Endothelial cell of umbilical vein (primary cell): ENCODE results near the gene OR4D1. TPM values are rescaled to one million over a fixed set of nuclear protein-coding genes. Genes with fewer than 3 reads are reported as not detected.

ENCODE experiments used
- BruUV-seq: library from RNA; stranded (reverse); fragments of 400-500 nt; replicated peaks from 2 replicates; lab custom pipeline; 2021; lab: Mats Ljungman, UMichigan
- CTCF ChIA-PET: fragments of 300-600, 350-600 bp; sonication (Branson Sonifier 250); formaldehyde crosslinking; loops from one replicate; lab custom pipeline; 2021; ENCODE audit warnings: antibody characterized with exemption, inconsistent platforms; lab: Charles Lee
- POLR2A ChIA-PET: fragments of 300-600, 350-600 bp; sonication (Branson Sonifier 250); formaldehyde crosslinking; loops from one replicate; lab custom pipeline; 2021; ENCODE audit warnings: antibody characterized with exemption, inconsistent platforms; lab: Charles Lee
- DNase-seq: peaks from one replicate; pipeline ENCODE4 v3.0.0-alpha.2; 2011; ENCODE audit warnings: low read depth, low spot score
- FAIRE-seq: peaks from 2 replicates; lab custom pipeline; 2011; peaks lifted over from hg19 to GRCh38; lab: Jason Lieb, UNC
- H2AFZ ChIP-seq: 2 replicates; pipeline ENCODE4 v1.6.0; 2012; ENCODE audit warnings: low read depth, low read length, control low read depth, inconsistent platforms
- H3K27ac ChIP-seq: 2 replicates; pipeline ENCODE4 v1.5.1; 2011; ENCODE audit warnings: low read depth, mild to moderate bottlenecking, control low read depth, low read length, moderate library complexity; ENCODE audit not compliant: insufficient read depth
- H3K27me3 ChIP-seq, 2 experiments: 2 replicates each; pipeline versions ENCODE4 v1.6.0 to v1.6.1; 2011; ENCODE audit warnings: low read length in 2 of 2, mixed read lengths in 1 of 2; ENCODE audit not compliant: control insufficient read depth in 2 of 2, insufficient read depth in 2 of 2
- H3K36me3 ChIP-seq, 2 experiments: 2 replicates in 1 of 2; 3 replicates in 1 of 2; pipeline ENCODE4 v1.5.1; 2011; ENCODE audit warnings: low read length in 2 of 2, mild to moderate bottlenecking in 1 of 2, moderate library complexity in 1 of 2; ENCODE audit not compliant: control insufficient read depth in 2 of 2, insufficient read depth in 2 of 2; ENCODE audit errors: extremely low read depth in 1 of 2
- H3K4me1 ChIP-seq: 3 replicates; pipeline ENCODE4 v1.5.1; 2011; ENCODE audit warnings: mild to moderate bottlenecking, low read length; ENCODE audit not compliant: control insufficient read depth, insufficient read depth; ENCODE audit errors: extremely low read depth
- H3K4me2 ChIP-seq: 2 replicates; pipeline ENCODE4 v1.6.1; 2011; ENCODE audit warnings: low read length, control low read depth, mixed read lengths; ENCODE audit not compliant: insufficient read depth
- H3K4me3 ChIP-seq, 3 experiments: fragments of 200-600 bp in 1 of 3; sonication (generic), shearing (Covaris generic) in 1 of 3; replicated peaks in 1 of 3; 2 replicates each; pipeline ENCODE4 v1.5.1; 2011 to 2016; ENCODE audit warnings: control low read depth in 3 of 3, low read length in 3 of 3, mild to moderate bottlenecking in 2 of 3, inconsistent platforms in 1 of 3, low read depth in 1 of 3, moderate library complexity in 1 of 3; ENCODE audit not compliant: insufficient read depth in 1 of 3
- H3K79me2 ChIP-seq: 2 replicates; pipeline ENCODE4 v1.6.0; 2012; ENCODE audit warnings: low read length, inconsistent platforms; ENCODE audit not compliant: control insufficient read depth, insufficient read depth
- H3K9ac ChIP-seq: replicated peaks from 2 replicates; pipeline ENCODE3; 2011; ENCODE audit warnings: low read length, control low read depth; ENCODE audit not compliant: insufficient read depth; ENCODE audit errors: extremely low read depth
- H3K9me1 ChIP-seq: replicated peaks from 3 replicates; pipeline ENCODE4 v1.6.0; 2011; ENCODE audit warnings: mild to moderate bottlenecking, low read length; ENCODE audit not compliant: control insufficient read depth, insufficient read depth; ENCODE audit errors: extremely low read depth
- H3K9me3 ChIP-seq: replicated peaks from 2 replicates; pipeline ENCODE4 v1.5.1; 2012; ENCODE audit warnings: low read length, inconsistent platforms; ENCODE audit not compliant: control insufficient read depth, insufficient read depth
- H4K20me1 ChIP-seq: replicated peaks from 2 replicates; pipeline ENCODE3; 2011; ENCODE audit warnings: mild to moderate bottlenecking, low read length; ENCODE audit not compliant: control insufficient read depth, insufficient read depth; ENCODE audit errors: extremely low read depth
- CTCF ChIP-seq, 2 donors: IDR thresholded peaks; 1 replicate in 1 of 2; 2 replicates in 1 of 2; pipeline ENCODE4 v1.5.1; 2011; ENCODE audit warnings: low read length in 2 of 2, mild to moderate bottlenecking in 2 of 2, moderate library complexity in 2 of 2, control low read depth in 1 of 2, inconsistent platforms in 1 of 2, low read depth in 1 of 2; ENCODE audit not compliant: insufficient read depth in 1 of 2; ENCODE audit errors: extremely low read depth in 1 of 2
- EZH2 ChIP-seq: IDR thresholded peaks from 2 replicates; pipeline ENCODE4 v1.6.1; 2012; ENCODE audit warnings: borderline replicate concordance, low read depth, mild to moderate bottlenecking, moderate library complexity, low read length, inconsistent platforms; ENCODE audit not compliant: severe bottlenecking
- FOS ChIP-seq: IDR thresholded peaks from 2 replicates; pipeline ENCODE4 v1.6.1; 2011; ENCODE audit warnings: mild to moderate bottlenecking, low read length, moderate library complexity, borderline replicate concordance; ENCODE audit not compliant: insufficient read depth
- GATA2 ChIP-seq: IDR thresholded peaks from 2 replicates; pipeline ENCODE4 v1.7.0; 2011; ENCODE audit warnings: low read depth, mild to moderate bottlenecking, moderate library complexity, mixed read lengths, low read length; ENCODE audit not compliant: insufficient read length, insufficient read depth
- JUN ChIP-seq: IDR thresholded peaks from 2 replicates; pipeline ENCODE4 v1.6.1; 2011; ENCODE audit warnings: borderline replicate concordance, low read depth; ENCODE audit not compliant: insufficient read length, insufficient read depth
- MAX ChIP-seq: IDR thresholded peaks from 2 replicates; pipeline ENCODE4 v1.6.1; 2011; ENCODE audit not compliant: insufficient read depth, insufficient read length
- MYC ChIP-seq: IDR thresholded peaks from one replicate; pipeline ENCODE4 v1.6.1; 2011; ENCODE audit warnings: mild to moderate bottlenecking, low read depth, low read length
- POLR2A ChIP-seq: IDR thresholded peaks from 2 replicates; pipeline ENCODE4 v1.6.1; 2012; ENCODE audit warnings: low read depth, mild to moderate bottlenecking, control low read depth, low read length
- POLR2AphosphoS5 ChIP-seq: IDR thresholded peaks from 2 replicates; pipeline ENCODE4 v1.6.1; 2012; ENCODE audit warnings: low read depth, mild to moderate bottlenecking, control low read depth, low read length, moderate library complexity; ENCODE audit not compliant: insufficient read depth
- dilution Hi-C: fragments of 300-500 bp; cut with MboI; formaldehyde crosslinking; loops from one replicate; pipeline ENCODE4 v1.15.0; 2019; ENCODE audit warnings: low sequenced_read_pairs; ENCODE audit not compliant: extremely low pct_ligation_motif_present
- intact Hi-C: fragments of 100-400 bp; cut with micrococcal nuclease; formaldehyde crosslinking; loops from one replicate; pipeline ENCODE4 v1.10.0; 2022
- polyA plus RNA-seq, 4 experiments: library from polyadenylated mRNA; depleted of rRNA in 3 of 4; stranded (reverse) in 3 of 4; unstranded in 1 of 4; fragments of >200 nt; gene quantifications; 2 replicates each; pipeline versions ENCODE4 v1.2.1 to v1.2.3, GENCODE V29; 2011 to 2012; ENCODE audit warnings: missing spikeins in 1 of 4
- total RNA-seq: library from RNA; stranded (reverse); gene quantifications from 2 replicates; pipeline ENCODE4 v1.2.3, GENCODE V29; 2021

OR4D1 gene
- total and polyA plus RNA-seq, 2 donors (not counting 3 experiments of a cell fraction or from before 2014, with no cell fraction given) = not detected

GRCh38 chr17:58191241-58191896 is 43.2 kb downstream of the OR4D1 start:
- intact Hi-C loops = no loop called here
- no peaks in the 10 kb centered on the region for H3K36me3 ChIP-seq
- no peaks in the 10 kb centered on the region for H3K27me3 ChIP-seq
- TF ChIP-seq POLR2A (no peak), MAX (no peak), POLR2AphosphoS5 (no peak), GATA2 (no peak)
- no peak overlapping the region for H3K27ac ChIP-seq
- ChIA-PET POLR2A (no interaction called here), CTCF (no interaction called here)
- no TSS peak for BruUV-seq
- no peaks in the 10 kb centered on the region for H3K9me3 ChIP-seq
- no peak for DNase-seq
- no peaks in the 10 kb centered on the region for H3K79me2 ChIP-seq
- no peaks in the 10 kb centered on the region for H3K9me1 ChIP-seq
- no peak overlapping the region for H2AFZ ChIP-seq
- FAIRE-seq = no peak
- H3K4me1 ChIP-seq = no peaks in the 10 kb centered on the region
- dilution Hi-C loops = no loop called here
- no peaks in the 10 kb centered on the region for H4K20me1 ChIP-seq
- H3K9ac ChIP-seq = no peak overlapping the region
- no peak overlapping the region for H3K4me2 ChIP-seq
- no peak overlapping the region for H3K4me3 ChIP-seq

GRCh38 chr17:58192612-58193011 is 44.4 kb downstream of the OR4D1 start, which contains the start of gene EPX:
EPX (plus strand) TSS chr17:58192726; CDS start chr17:58192847, 121 bp downstream.
- Histone ChIP-seq H3K9me1 (no peaks in the 10 kb centered on the region), H3K27ac (no peak within 1 kb of the TSS), H2AFZ (no peak within 1 kb of the TSS), H3K36me3 (no peaks in the 10 kb centered on the region), H3K79me2 (no peaks in the 10 kb centered on the region), H3K4me3 (no peak within 1 kb of the TSS), H3K27me3 (no peaks in the 10 kb centered on the region), H3K4me2 (no peak within 1 kb of the TSS), H3K4me1 (no peaks in the 10 kb centered on the region), H3K9ac (no peak within 1 kb of the TSS), H4K20me1 (no peaks in the 10 kb centered on the region), H3K9me3 (no peaks in the 10 kb centered on the region)
- ChIA-PET POLR2A (no interaction called here), CTCF (no interaction called here)
- DNase-seq = no peak
- TF ChIP-seq GATA2 = no peak
- no peak for TF ChIP-seq MYC
- no peak for TF ChIP-seq POLR2AphosphoS5
- no peak for TF ChIP-seq EZH2
- no peak for TF ChIP-seq CTCF (IDR thresholded peaks at IDR 0.05; ENCODE audit: extremely low read depth in 1 of 2, insufficient read depth in 1 of 2, low read depth in 1 of 2, low read length in 2 of 2)
- no peak for TF ChIP-seq MAX
- no peak for TF ChIP-seq JUN
- no peak for TF ChIP-seq POLR2A
- no peak for TF ChIP-seq FOS
- dilution Hi-C loops = no loop called here
- no TSS peak for BruUV-seq
- intact Hi-C loops = no loop called here
- no peak for FAIRE-seq
